ENCODE results near the gene OR2K2.

GRCh38 chr9:111294691-111295451 is 35.2 kb downstream of the OR2K2 start:
- no peak for TF ChIP-seq TEAD4 (IDR thresholded peaks at IDR 0.05)
- no peak for TF ChIP-seq FOXM1 (IDR thresholded peaks at IDR 0.05; ENCODE audit: borderline replicate concordance, low read depth)
- no peak for TF ChIP-seq EGR1 (IDR thresholded peaks at IDR 0.05)
- no peak for TF ChIP-seq NFIC (IDR thresholded peaks at IDR 0.05)
